Spleen (tissue), 11 donors: ENCODE results near the gene SERPINA9. TPM values are rescaled to one million over a fixed set of nuclear protein-coding genes. Genes with fewer than 3 reads are reported as not detected.

Experiments used
- DNase-seq: peaks from one replicate; pipeline ENCODE4 v3.0.0-alpha.2; 2020
- H3K27ac ChIP-seq, 8 donors: fragments of 200-600 bp; sonication (generic) in 7 of 8; 1 replicate in 4 of 8; 2 replicates in 4 of 8; pipeline versions ENCODE4 v1.5.0 to v1.8.0; 2016 to 2021; ENCODE audit warnings: inconsistent platforms in 4 of 8, mild to moderate bottlenecking in 4 of 8, moderate library complexity in 1 of 8
- H3K27me3 ChIP-seq, 7 donors: fragments of 200-600 bp; sonication (generic) in 6 of 7; replicated peaks in 1 of 7; 1 replicate in 4 of 7; 2 replicates in 3 of 7; pipeline versions ENCODE4 v1.5.0 to v1.8.0; 2016 to 2021; ENCODE audit warnings: inconsistent platforms in 3 of 7, mild to moderate bottlenecking in 1 of 7
- H3K36me3 ChIP-seq, 6 donors: fragments of 200-600 bp; sonication (generic) in 5 of 6; 1 replicate in 4 of 6; 2 replicates in 2 of 6; pipeline versions ENCODE4 v1.5.0 to v1.8.0; 2016 to 2021; ENCODE audit warnings: inconsistent platforms in 2 of 6
- H3K4me1 ChIP-seq, 6 donors: fragments of 200-600 bp; sonication (generic) in 5 of 6; 1 replicate in 3 of 6; 2 replicates in 3 of 6; pipeline versions ENCODE4 v1.5.0 to v1.8.0; 2016 to 2021; ENCODE audit warnings: inconsistent platforms in 3 of 6
- H3K4me3 ChIP-seq, 8 donors: fragments of 200-600 bp; sonication (generic) in 7 of 8; 1 replicate in 4 of 8; 2 replicates in 4 of 8; pipeline versions ENCODE4 v1.5.0 to v1.8.0; 2016 to 2021; ENCODE audit warnings: inconsistent platforms in 4 of 8, mild to moderate bottlenecking in 4 of 8, moderate library complexity in 2 of 8
- H3K9me3 ChIP-seq, 8 donors: fragments of 200-600 bp; sonication (generic) in 7 of 8; 1 replicate in 4 of 8; 2 replicates in 4 of 8; pipeline versions ENCODE4 v1.5.0 to v1.8.0; 2016 to 2021; ENCODE audit warnings: inconsistent platforms in 4 of 8
- CTCF ChIP-seq, 11 experiments: fragments of 200-600 bp in 7 of 11; fragments of 450-650 bp in 4 of 11; sonication (generic) in 4 of 11; IDR thresholded peaks in 8 of 11; conservative IDR thresholded peaks in 3 of 11; 1 replicate in 7 of 11; 2 replicates in 4 of 11; pipeline versions ENCODE4 v1.4.0 to v1.8.0; 2016 to 2021; ENCODE audit warnings: antibody characterized with exemption in 11 of 11, inconsistent platforms in 4 of 11, mild to moderate bottlenecking in 1 of 11
- POLR2A ChIP-seq, 3 donors: fragments of 450-650 bp; IDR thresholded peaks; one replicate each; pipeline ENCODE4 v1.5.1; 2017; ENCODE audit warnings: antibody characterized with exemption in 3 of 3, mild to moderate bottlenecking in 1 of 3
- POLR2AphosphoS5 ChIP-seq, 3 donors: sonication (generic); formaldehyde crosslinking; IDR thresholded peaks; one replicate each; pipeline ENCODE4 v1.5.1; 2017; ENCODE audit warnings: antibody characterized with exemption in 3 of 3
- WGBS, 5 donors: extraction: QIAGEN DNeasy Blood & Tissue Kit in 3 of 5; methylation state at CpG; one replicate each; pipeline versions ENCODE4 v1.1.5 to v1.1.7; 2013 to 2018; 5-methylcytosine and 5-hydroxymethylcytosine counted together
- intact Hi-C: fragments of 100-400 bp; cut with DNase I; formaldehyde crosslinking; loops from one replicate; pipeline ENCODE4 v1.15.0; 2023; ENCODE audit warnings: low total_unique reads
- polyA plus RNA-seq, 3 donors: library from polyadenylated mRNA; stranded (reverse); fragments of 200-250 nt; gene quantifications; one replicate each; pipeline ENCODE4 v1.2.1, GENCODE V29; 2013
- total RNA-seq, 7 donors: library from RNA; depleted of rRNA in 3 of 7; stranded (reverse); fragments of >200 nt in 3 of 7; fragmentation: NEBNext Ultra II Directional in 4 of 7; extraction: Animal tissue kit (Norgen Biotek cat#: 25700) in 4 of 7; gene quantifications; one replicate each; pipeline versions ENCODE4 v1.1.0 to v1.2.1, GENCODE V29; 2016 to 2021
- donor health status: healthy with polysubstance abuse.
- donor health status: DM: no; HTN: no; CAD: no; lungs with moderate emphysema.
- donor health status: DM: no; HTN: no; CAD: no.
- donor health status: Bipolar disorder and iron deficiency.
- donor health status: healthy.
- donor health status: DM: no; HTN: no; CAD: no.
- donor health status: DM: yes; HTN: yes; CAD: no.

SERPINA9 gene
- total and polyA plus RNA-seq, 10 donors: 0.10 to 8.9 (median 0.65) TPM; not detected in 7

GRCh38 chr14:94448071-94448808 lies 27.8 kb downstream of the SERPINA9 start:
- 81 to 88% (median 83%) methylated on average over 14 of the region's 14 CpGs for WGBS, 5 donors
- intact Hi-C loops: no loop called here
- Histone ChIP-seq H3K27ac (no peak overlapping the region), H3K27me3 (peaks cover 0 to 28% (median 0%) of the 10 kb centered on the region in 7 donors), H3K4me1 (no peaks in the 10 kb centered on the region), H3K36me3 (no peaks in the 10 kb centered on the region), H3K9me3 (no peaks in the 10 kb centered on the region), H3K4me3 (no peak overlapping the region)
- DNase-seq: no peak
- TF ChIP-seq POLR2A (IDR thresholded peaks at IDR 0.05) (no peak), CTCF (IDR thresholded peaks at IDR 0.05 in 8 of 11, conservative IDR thresholded peaks at IDR 0.05 in 3 of 11) (no peak), POLR2AphosphoS5 (IDR thresholded peaks at IDR 0.05) (no peak)

GRCh38 chr14:94447206-94447605 lies 28.8 kb downstream of the SERPINA9 start:
- 58 to 85% (median 76%) methylated on average over 3 of the region's 3 CpGs for whole genome bisulfite sequencing, 5 donors
- no peak for TF ChIP-seq CTCF (IDR thresholded peaks at IDR 0.05 in 8 of 11, conservative IDR thresholded peaks at IDR 0.05 in 3 of 11)
- TF ChIP-seq POLR2AphosphoS5 (IDR thresholded peaks at IDR 0.05): no peak
- no peak for TF ChIP-seq POLR2A (IDR thresholded peaks at IDR 0.05)
- Histone ChIP-seq H3K27me3 (peaks cover 0 to 28% (median 0%) of the 10 kb centered on the region in 7 donors), H3K4me3 (no peak overlapping the region), H3K4me1 (no peaks in the 10 kb centered on the region), H3K36me3 (no peaks in the 10 kb centered on the region), H3K9me3 (no peaks in the 10 kb centered on the region), H3K27ac (no peak overlapping the region)
- no peak for DNase-seq
- intact Hi-C loops: no loop called here

GRCh38 chr14:94446126-94446525 lies 29.9 kb downstream of the SERPINA9 start:
- Histone ChIP-seq H3K36me3 (no peaks in the 10 kb centered on the region), H3K9me3 (no peaks in the 10 kb centered on the region)

More at GRCh38 chr14:94446126-94446525, 29.9 kb downstream of the SERPINA9 start:
- H3K27ac ChIP-seq: no peak overlapping the region
- peaks cover 0 to 31% (median 0%) of the 10 kb centered on the region in 7 donors for H3K27me3 ChIP-seq
- 64 to 92% (median 81%) methylated on average over 4 of the region's 4 CpGs for WGBS, 5 donors
- DNase-seq: no peak
- intact Hi-C loops: no loop called here
- no peak for TF ChIP-seq POLR2AphosphoS5 (IDR thresholded peaks at IDR 0.05)
- no peak for TF ChIP-seq CTCF (IDR thresholded peaks at IDR 0.05 in 8 of 11, conservative IDR thresholded peaks at IDR 0.05 in 3 of 11)
- no peak for TF ChIP-seq POLR2A (IDR thresholded peaks at IDR 0.05)
- no peaks in the 10 kb centered on the region for H3K4me1 ChIP-seq
- H3K4me3 ChIP-seq: no peak overlapping the region
